Measurements from ENCODE around the gene CEP250.

GRCh38 chr20:35465976-35466375 is 10.6 kb downstream of the CEP250 start:
- no peak for TF ChIP-seq EZH2phosphoT487 (IDR thresholded peaks at IDR 0.05; ENCODE audit: insufficient read depth, low read depth)
- TF ChIP-seq EZH2 (IDR thresholded peaks at IDR 0.05; ENCODE audit: insufficient read depth, poor library complexity, severe bottlenecking) = no peak

All from GM23248 (cell line).